GOT3 (cell line): ENCODE results near the gene ZNF205.
"Not testable (repeated sequence)": the region's sequence is repeated elsewhere in the genome, so short reads cannot be mapped to it uniquely, and the experiment has no call there.

Experiments used
- DNase-seq: peaks from one replicate; lab custom pipeline; 2025; ENCODE audit warnings: mixed read lengths; lab: John Stamatoyannopoulos, UW

ZNF205 gene

DNA sequence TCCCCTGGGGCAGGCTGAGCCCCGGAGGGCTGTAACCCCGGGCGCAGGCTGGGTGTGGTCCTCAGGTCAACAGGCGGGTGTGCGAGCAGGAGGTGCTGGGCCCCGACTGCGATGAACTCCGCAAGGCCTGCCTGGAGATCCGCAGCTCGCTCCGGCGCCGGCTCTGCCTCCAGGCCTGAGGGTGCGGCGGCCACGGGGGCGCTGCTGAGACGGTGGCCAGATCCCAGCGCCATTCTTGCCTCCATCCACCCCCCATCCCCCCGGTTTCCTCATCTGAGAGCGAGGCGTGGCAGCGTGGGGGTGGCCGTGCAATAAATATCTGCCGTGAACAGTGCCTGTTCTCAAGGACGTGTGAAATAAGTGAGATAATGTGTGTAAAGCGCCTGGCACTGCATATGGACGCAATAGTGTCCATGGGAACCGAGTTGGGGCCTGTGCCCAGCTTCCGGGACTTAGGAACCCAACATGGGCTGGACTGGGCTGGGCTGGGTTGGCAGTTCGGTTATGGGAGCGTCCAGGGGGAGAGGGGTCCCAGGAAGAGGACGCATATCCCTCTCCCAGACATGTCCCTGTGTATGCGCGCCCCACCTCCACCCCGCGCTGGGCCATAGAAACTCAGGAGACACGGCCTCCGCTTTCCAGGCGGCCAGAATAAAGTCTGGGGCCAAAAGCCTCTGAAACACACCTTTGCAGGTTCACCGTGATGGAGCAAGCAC is 37.4 kb downstream of the ZNF205 start:
- no peak for DNase-seq

DNA sequence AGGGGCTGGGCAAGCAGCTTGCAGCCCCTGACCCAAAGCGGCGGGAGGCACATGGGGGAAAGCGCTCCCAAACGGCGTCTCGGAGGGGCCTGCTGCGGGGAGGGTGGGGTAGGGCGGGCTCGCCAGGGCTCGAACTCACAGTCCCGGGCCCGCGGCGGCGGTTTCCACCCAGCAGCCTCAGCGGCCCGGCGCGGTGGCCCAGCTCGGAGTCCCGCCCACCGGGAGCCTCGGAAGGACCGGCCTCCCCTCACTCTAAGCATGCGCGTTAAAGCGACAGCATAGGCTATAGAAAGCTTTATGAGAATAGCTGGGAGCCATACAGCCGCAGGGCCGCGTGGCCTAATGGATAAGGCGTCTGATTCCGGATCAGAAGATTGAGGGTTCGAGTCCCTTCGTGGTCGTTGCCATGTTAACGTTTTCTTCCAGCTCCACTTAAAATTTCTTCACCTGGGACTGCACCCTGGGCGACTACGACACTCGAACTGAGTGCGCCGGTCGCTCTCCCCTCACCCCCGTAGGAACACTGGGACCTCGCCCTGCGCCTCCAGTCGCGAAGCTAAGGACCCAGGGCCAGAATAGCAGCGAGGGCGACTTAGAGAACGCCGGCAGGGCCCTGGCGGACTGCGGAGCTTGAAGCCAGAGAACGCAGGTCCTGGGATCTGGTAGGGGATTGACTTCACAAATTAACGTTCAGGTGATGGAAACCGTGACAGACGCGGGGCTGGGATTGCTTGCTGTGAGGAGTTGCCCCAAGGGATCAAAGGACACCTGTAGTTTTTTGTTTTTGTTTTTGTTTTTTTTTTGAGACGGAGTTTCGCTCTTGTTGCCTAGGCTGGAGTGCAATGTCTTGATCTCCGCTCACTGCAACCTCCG is 38.2 kb downstream of the ZNF205 start:
- DNase-seq: peak; percentile 91

DNA sequence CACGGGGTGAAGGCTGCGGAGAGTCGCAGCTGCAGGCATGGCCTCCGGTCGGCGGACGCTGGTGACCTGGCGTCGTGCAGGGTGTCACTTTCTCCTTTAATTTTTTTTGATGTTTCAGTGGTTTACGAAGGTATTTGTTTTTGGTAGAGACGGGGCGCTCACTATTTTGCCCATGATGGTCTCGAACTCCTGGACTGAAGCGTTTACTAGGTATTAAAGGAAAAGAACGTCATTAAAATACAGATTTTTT is 39.6 kb downstream of the ZNF205 start:
- no peak for DNase-seq

DNA sequence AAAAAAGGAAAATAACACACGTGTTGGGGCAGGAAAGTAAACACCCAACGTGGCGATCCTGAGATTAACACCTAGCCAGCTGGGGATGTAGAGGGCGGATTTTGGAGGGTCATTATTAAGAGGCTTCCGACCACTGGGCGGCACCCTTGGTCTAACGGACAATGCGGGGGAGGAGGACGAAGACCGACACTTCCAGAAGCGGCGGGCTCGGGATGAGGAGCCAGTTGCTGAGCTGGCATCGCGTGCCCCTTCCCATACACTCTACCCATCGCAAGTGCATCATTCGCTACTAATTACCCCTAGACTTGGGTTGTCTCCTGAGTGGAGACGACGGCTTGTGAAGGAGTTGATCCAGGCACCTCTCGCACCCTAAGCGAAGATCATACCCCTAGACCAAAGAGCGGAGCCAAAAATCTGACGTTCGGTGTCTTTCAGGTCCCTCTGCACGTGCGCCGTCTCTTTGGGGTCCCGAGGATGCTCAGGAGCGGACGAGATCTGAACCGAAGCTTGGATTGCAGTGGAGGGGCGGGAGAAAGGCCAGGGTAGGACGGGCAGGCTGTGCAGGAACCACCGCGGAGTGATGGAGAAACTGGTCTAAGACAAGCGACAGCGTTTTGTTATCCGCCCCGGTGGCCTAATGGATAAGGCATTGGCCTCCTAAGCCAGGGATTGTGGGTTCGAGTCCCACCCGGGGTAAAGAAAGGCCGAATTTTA is 40.0 kb downstream of the ZNF205 start:
- peak; percentile 74 for DNase-seq

DNA sequence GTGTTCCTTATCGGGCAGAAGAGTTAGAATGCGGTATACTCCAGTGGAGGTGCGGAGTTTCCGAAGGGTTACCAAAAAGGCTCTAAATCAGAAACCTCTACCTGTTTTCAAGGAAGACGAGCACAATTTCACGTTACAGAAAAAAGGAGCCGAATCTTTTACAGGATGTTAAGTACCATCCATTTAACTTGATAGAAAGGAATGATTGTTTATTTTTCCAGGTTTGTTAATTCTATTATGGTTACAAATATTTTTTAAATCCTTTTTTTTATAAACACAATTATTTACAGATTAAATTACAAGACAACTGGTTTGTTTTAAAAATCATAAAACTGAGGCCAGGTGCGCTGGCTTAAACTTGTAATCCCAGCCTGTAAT is 40.6 kb downstream of the ZNF205 start:
- DNase-seq: no peak

DNA sequence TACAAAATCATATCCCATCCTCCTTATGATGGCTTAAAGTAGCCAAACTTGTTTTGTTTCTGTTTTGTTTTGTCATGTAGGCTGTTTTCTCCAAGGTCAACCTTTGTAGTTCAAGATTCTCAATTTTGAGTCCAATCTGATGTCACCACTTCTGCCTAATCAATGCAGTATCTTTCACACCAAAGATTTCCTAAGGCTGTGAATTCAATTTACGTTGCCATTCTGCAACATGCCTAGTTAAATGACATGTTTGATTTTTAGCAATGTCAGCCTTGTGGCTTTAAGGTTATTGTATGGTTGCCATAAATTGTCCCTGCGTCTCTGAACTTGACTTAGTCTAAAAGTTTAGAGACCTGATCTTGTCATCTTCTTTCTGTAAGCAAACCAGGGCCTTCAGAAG is 42.8 kb downstream of the ZNF205 start:
- no peak for DNase-seq

DNA sequence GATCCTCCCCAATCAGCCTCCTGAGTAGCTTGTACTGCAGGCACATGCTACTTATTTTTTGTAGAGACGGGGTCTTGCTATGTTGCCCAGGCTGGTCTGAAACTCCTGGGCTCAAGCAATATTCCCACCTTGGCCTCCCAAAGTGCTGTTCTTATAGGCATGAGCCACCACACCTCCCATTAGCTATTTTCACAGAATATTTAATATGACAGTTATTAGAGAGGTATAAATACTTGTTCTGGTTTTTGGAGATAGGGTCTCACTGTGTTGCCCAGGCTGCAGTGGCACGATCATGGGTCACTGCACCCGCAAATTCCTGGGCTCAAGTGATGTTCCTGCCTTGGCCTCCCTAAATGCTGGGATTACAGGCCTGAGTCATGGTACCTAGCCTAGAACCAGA is 43.6 kb downstream of the ZNF205 start:
- no peak for DNase-seq

- peak; percentile 44 for DNase-seq
These were observed 45.0 kb downstream of the ZNF205 start for GRCh38 chr16:3157229-3158025.

DNA sequence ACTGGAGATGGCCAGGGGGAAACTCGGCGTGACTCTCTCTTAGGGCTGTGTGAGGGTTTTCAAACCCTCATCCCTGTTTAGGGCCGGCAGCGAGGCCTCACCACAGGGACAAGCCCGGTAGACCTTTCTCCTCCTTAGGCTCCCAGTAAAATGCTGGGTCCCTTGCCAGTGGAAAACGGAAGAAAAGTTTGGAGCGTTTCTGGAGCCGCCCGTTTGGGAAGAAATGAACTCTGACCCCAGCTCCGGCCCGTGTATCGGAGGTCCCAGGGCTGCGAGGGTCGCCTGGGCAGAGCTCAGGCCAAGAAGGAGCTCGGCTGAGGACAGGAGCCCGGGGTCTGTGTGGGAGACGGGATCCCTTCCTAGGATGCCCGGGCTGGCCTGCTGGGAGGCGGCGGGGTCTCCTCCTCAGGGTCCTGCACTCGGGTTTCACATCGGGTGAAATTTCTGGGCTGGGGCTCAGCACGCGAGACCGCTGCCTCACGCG is 45.7 kb downstream of the ZNF205 start:
- no peak for DNase-seq

DNA sequence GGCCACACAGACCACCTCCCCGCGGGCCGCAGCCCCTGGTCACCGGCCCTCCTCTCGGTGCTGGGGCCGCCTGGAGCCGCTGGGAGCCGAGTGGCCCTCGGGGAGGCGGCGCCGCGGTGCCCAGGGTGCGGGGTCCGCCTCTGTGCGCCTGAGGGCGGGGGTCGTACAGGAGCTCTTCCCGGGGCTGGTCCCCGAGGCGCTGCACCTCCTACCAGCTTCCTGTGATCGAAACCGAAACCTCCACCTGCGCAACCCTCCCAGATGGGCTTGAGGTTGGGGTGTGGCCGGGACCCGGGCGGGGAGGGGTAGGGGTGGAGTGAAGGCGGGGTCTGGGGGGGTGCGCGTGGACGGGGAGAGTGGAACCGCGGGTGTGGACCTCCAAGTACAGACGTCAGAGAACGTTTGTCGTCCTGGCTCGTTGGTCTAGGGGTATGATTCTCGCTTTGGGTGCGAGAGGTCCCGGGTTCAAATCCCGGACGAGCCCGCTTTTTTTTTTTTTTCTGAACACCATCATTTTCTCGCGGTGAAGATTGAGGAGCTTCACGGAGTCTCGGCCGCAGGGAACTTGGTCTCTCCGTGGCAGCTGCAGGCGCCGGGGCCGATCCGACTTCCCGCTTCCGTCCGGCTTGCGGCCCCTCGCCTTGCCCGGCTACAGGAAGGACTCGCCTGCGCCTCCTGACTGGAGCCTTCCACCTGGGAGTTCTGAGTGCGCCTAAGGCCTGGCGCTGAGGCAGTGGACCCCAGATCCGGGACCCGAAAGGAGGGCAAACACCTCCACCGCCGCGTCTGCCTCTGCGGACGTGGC is 46.3 kb downstream of the ZNF205 start:
- peak; percentile 79 for DNase-seq

GRCh38 chr16:3161235-3162018 is 49.0 kb downstream of the ZNF205 start:
- DNase-seq: no peak

- DNase-seq: no peak
These were observed 52.0 kb downstream of the ZNF205 start for GRCh38 chr16:3164121-3164991.

GRCh38 chr16:3165111-3165822 is 52.9 kb downstream of the ZNF205 start:
- DNase-seq: no peak

DNA sequence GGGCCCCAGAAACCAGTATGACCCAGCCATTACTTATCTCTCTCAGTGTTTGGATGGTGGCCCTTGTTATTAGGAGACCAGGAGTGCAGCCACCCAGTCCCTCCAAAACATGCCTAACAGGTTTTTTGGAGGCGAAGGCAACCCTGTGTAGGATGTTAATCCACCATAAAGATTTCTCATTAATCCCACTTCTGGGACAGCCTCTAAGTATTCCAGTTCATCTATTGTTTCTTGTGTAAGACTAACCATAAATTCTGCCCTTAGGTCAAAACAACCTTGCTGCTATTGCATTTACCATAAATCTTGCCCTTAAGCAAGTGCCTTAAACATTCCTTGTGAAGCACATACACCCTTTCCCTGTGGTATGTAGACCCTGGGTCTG is 54.1 kb downstream of the ZNF205 start:
- no peak for DNase-seq

- DNase-seq: not testable (repeated sequence)
These were observed 56.3 kb downstream of the ZNF205 start for GRCh38 chr16:3168729-3169128.
